Erythroblast (primary cell): ENCODE data around the gene MMP12.

Source experiments
- GATA1 ChIP-seq: IDR thresholded peaks from 2 replicates; pipeline ENCODE4 v1.6.1; 2011; ENCODE audit warnings: low read depth, mild to moderate bottlenecking, control low read depth, low read length, moderate library complexity
- POLR2A ChIP-seq: IDR thresholded peaks from 2 replicates; pipeline ENCODE4 v1.6.1; 2011; ENCODE audit warnings: mild to moderate bottlenecking, low read length

DNA sequence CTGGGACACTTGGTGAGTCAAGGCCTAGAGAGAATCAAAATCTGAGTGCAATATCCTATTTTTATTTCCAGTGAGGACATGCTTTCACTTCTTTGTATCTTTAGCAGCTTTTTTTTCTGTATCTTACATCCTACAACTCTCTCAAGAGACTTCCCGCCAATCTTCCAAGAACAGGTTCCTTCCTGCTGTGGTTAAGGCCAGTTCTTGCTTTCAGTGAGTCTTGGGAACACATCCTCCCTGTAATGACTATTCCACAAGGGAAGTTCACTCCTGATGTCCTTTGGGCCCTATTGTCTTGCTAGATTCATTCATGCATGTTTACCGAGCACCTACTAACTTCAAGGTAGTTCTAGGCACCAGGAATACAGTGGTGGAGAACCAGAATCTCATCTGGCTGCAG, 3.8 kb upstream of the MMP12 start:
- no peak for TF ChIP-seq POLR2A
- TF ChIP-seq GATA1 = no peak
